ENCODE measurements around the gene TULP4. TPM values are rescaled to one million over a fixed set of nuclear protein-coding genes. Genes with fewer than 3 reads are reported as not detected.
A peak's percentile ranks its signal among the peaks of the same experiment; 100 is the strongest.

Gene TULP4
- total RNA-seq, 1 donor from 2014 or later, result 117 TPM

DNA sequence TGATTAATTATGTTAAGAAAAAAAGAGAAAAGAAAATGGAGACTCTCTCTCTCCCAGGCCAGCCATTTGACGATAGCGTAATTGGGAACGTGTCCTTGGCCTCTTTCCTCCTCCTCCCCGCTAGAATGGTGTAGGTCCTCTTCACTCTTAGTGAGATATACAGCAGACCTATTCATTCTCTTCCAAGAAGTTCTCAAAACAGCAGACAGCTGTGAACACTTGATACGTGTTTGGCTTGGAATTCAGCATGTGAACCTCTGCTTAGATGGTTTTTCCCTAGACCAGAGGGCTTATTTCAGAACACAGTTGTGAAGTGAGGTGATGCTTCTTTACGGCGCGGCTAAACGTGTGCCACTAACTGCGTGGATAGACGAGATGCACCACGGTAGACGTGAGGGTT is 32.6 kb upstream of the TULP4 start:
- Mint-ChIP-seq H3K4me1 (ENCODE audit: unreplicated experiment) (peaks cover 18% of the 10 kb centered on the region), H3K27me3 (ENCODE audit: unreplicated experiment) (peaks cover 4% of the 10 kb centered on the region), H3K27ac (ENCODE audit: unreplicated experiment) (no peak overlapping the region), H3K4me3 (ENCODE audit: unreplicated experiment) (no peak overlapping the region), H3K36me3 (ENCODE audit: low read depth, unreplicated experiment) (peaks cover 4% of the 10 kb centered on the region), H3K9me3 (ENCODE audit: unreplicated experiment) (no peaks in the 10 kb centered on the region)
- no peak for DNase-seq (ENCODE audit: low spot score)
- TF ChIP-seq, protein P1, sequence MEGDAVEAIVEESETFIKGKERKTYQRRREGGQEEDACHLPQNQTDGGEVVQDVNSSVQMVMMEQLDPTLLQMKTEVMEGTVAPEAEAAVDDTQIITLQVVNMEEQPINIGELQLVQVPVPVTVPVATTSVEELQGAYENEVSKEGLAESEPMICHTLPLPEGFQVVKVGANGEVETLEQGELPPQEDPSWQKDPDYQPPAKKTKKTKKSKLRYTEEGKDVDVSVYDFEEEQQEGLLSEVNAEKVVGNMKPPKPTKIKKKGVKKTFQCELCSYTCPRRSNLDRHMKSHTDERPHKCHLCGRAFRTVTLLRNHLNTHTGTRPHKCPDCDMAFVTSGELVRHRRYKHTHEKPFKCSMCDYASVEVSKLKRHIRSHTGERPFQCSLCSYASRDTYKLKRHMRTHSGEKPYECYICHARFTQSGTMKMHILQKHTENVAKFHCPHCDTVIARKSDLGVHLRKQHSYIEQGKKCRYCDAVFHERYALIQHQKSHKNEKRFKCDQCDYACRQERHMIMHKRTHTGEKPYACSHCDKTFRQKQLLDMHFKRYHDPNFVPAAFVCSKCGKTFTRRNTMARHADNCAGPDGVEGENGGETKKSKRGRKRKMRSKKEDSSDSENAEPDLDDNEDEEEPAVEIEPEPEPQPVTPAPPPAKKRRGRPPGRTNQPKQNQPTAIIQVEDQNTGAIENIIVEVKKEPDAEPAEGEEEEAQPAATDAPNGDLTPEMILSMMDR (IDR thresholded peaks at IDR 0.05; ENCODE audit: unreplicated experiment), result no peak

DNA sequence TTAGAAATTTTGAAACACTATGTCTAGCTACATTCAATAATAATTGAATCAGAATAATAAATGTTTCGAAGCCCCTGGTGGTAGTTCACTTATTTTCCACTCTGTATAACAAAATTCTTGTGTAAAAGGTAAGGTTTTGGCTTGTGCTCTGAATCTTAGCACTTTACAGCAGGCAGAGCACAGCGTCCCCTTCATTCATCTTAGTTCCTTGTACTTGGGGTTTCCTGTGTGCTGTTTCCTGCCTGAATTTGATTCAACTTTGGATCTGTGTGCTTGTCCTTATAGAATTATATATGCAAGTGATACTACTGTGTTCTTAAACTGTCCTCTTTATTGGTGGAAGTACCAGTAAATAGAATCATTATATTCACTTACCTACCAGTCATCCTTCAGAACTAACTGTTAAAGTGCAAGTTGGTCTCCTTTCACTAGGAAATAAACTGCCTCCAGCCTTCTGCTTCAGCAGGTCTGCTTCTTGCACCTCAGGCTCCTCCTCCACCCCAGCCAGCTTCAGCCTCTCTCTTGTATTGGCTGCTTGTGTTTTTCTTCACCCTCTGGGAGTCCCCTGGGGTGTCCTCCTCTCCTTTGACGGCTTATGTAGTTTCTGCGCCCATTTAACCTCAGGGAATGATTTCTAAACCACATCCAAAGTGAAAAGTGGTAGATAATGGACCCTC is 28.8 kb upstream of the TULP4 start:
- TF ChIP-seq, protein P1 (IDR thresholded peaks at IDR 0.05; ENCODE audit: unreplicated experiment), result no peak
- DNase-seq (ENCODE audit: low spot score), result peak; percentile 17
- Mint-ChIP-seq H3K36me3 (ENCODE audit: low read depth, unreplicated experiment) (no peaks in the 10 kb centered on the region), H3K4me1 (ENCODE audit: unreplicated experiment) (peaks cover 31% of the 10 kb centered on the region), H3K27me3 (ENCODE audit: unreplicated experiment) (peaks cover 2% of the 10 kb centered on the region), H3K9me3 (ENCODE audit: unreplicated experiment) (no peaks in the 10 kb centered on the region), H3K27ac (ENCODE audit: unreplicated experiment) (peak overlapping the region; percentile 74), H3K4me3 (ENCODE audit: unreplicated experiment) (peak overlapping the region; percentile 15)

DNA sequence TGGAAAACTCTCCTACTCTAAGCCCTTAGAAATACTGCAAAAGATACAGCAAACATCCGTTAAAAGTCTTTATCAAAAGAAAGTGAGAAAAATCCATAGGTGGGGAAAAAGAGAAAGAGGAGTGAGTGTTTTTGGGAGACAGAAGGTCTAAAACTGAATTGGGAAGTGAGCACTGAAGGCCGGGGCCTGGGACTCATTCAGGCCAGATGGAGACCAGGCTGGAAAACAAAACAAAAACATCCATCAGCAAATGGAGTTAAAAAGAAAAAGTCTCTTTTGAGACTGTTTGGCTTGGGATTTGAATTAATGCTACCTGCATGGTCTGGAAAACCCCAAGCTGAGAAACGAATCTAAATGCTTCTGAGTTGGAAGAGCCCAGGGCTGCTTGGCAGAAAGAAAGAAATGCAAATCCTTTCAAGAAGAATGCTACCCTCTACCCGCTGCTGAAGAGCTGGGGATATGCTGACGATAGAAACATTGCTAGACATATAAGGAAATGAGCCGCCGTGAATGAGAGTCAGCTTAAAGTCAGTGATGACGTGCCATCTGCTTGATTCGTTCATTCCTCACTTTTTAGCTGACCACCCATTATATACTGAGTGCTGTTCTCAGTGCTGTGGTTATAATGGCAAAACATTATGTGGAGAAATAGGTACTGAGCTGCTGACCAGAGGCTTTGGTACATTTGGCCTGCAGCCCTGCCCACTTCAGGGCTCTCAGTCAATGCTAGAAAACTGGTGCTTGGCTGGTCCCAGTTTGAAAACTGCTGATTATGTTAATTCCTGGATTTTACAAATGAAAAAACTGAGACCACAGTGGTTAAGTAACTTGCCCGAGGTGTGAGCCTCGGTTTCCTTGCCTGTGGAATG is 28.0 kb upstream of the TULP4 start:
- no peaks in the 10 kb centered on the region for H3K9me3 Mint-ChIP-seq (ENCODE audit: unreplicated experiment)
- DNase-seq (ENCODE audit: low spot score), result no peak
- no peak overlapping the region for H3K4me3 Mint-ChIP-seq (ENCODE audit: unreplicated experiment)
- TF ChIP-seq, protein P1 (IDR thresholded peaks at IDR 0.05; ENCODE audit: unreplicated experiment), result no peak
- peak overlapping the region; percentile 74 for H3K27ac Mint-ChIP-seq (ENCODE audit: unreplicated experiment)
- peaks cover 31% of the 10 kb centered on the region for H3K4me1 Mint-ChIP-seq (ENCODE audit: unreplicated experiment)
- H3K27me3 Mint-ChIP-seq (ENCODE audit: unreplicated experiment), result peaks cover 2% of the 10 kb centered on the region
- H3K36me3 Mint-ChIP-seq (ENCODE audit: low read depth, unreplicated experiment), result no peaks in the 10 kb centered on the region

DNA sequence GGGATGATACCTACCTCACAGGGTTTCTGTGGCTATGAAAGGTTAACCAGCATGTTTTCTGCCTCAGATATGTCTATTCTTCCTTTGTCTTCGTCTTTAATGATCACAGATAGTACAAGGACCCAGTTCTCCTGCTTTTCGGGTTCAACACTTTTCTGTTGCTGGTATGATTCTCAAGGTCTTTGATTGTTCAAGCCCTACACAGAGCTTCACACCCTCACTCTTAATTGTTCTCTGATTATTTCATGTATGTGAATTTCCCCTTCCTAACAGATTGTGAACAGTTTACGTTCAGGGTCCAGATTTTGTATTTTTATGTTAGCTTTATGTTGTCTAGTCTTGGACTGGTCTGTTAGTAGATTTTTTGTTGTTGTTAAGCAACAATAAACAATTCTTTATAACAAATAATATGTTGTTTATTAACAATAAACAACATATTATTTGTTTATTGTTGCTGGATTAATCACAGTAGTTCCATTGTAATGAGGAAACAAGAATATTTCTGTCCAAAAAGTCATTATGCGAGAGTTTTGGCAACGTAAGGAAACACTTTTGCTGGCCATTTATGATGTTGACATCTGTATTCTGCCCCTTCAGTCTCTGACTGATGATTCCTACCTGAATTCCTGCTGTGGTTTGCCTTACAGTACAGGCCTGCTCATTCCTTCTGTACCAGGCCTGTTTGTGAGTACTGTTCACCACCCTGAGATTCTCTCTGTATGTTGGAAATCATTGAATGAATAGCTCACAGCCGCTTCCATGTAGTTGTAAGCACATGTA is 27.2 kb upstream of the TULP4 start:
- H3K4me3 Mint-ChIP-seq (ENCODE audit: unreplicated experiment), result no peak overlapping the region

More for the DNA sequence above, 27.2 kb upstream of the TULP4 start:
- Mint-ChIP-seq H3K27me3 (ENCODE audit: unreplicated experiment) (peaks cover 3% of the 10 kb centered on the region), H3K9me3 (ENCODE audit: unreplicated experiment) (no peaks in the 10 kb centered on the region), H3K4me1 (ENCODE audit: unreplicated experiment) (peaks cover 31% of the 10 kb centered on the region), H3K27ac (ENCODE audit: unreplicated experiment) (no peak overlapping the region), H3K36me3 (ENCODE audit: low read depth, unreplicated experiment) (no peaks in the 10 kb centered on the region)
- no peak for DNase-seq (ENCODE audit: low spot score)
- TF ChIP-seq, protein P1 (IDR thresholded peaks at IDR 0.05; ENCODE audit: unreplicated experiment), result no peak
